B cell (primary cell): ENCODE measurements around the gene MYO1B. TPM values are rescaled to one million over a fixed set of nuclear protein-coding genes. Genes with fewer than 3 reads are reported as not detected.

Source experiments
- ATAC-seq: fragments of 200-7000 bp; cut with Tn5 transposase; one replicate; pipeline ENCODE4 v1.10.0; 2021; ENCODE audit warnings: low read depth, mild to moderate bottlenecking, moderate number of reproducible peaks, moderate library complexity
- CTCF ChIA-PET: fragments of 350-600 bp; sonication (Branson Sonifier 250); formaldehyde crosslinking; loops from one replicate; lab custom pipeline; 2021; ENCODE audit warnings: antibody characterized with exemption, inconsistent platforms; lab: Charles Lee
- POLR2A ChIA-PET: fragments of 350-600 bp; sonication (Branson Sonifier 250); formaldehyde crosslinking; loops from one replicate; lab custom pipeline; 2021; ENCODE audit warnings: antibody characterized with exemption; lab: Charles Lee
- DNase-seq: peaks from one replicate; pipeline ENCODE4 v3.0.0; 2013
- H2AFZ ChIP-seq: 2 replicates; pipeline ENCODE4 v1.6.1; 2012; ENCODE audit warnings: mild to moderate bottlenecking, low read depth, low read length; ENCODE audit not compliant: insufficient read depth, poor library complexity, severe bottlenecking
- H3K27ac ChIP-seq, 2 donors: 1 replicate in 1 of 2; 2 replicates in 1 of 2; pipeline ENCODE4 v1.5.1; 2012 to 2013; ENCODE audit warnings: low read length in 2 of 2, mild to moderate bottlenecking in 2 of 2, moderate library complexity in 1 of 2
- H3K27me3 ChIP-seq, 4 experiments: fragments of 200-600 bp in 1 of 4; sonication (generic) in 1 of 4; replicated peaks in 1 of 4; 1 replicate in 2 of 4; 2 replicates in 2 of 4; pipeline versions ENCODE4 v1.6.1 to v1.7.0; 2013 to 2016; ENCODE audit warnings: low read length in 3 of 4, mild to moderate bottlenecking in 2 of 4, mixed read lengths in 1 of 4, moderate library complexity in 1 of 4; ENCODE audit not compliant: insufficient read depth in 4 of 4, control insufficient read depth in 3 of 4; ENCODE audit errors: control extremely low read depth in 1 of 4
- H3K36me3 ChIP-seq, 2 experiments: replicated peaks in 1 of 2; 1 replicate in 1 of 2; 2 replicates in 1 of 2; pipeline versions ENCODE4 v1.6.1 to v1.7.1; 2013; ENCODE audit warnings: low read length in 1 of 2; ENCODE audit not compliant: insufficient read depth in 2 of 2, control insufficient read depth in 1 of 2; ENCODE audit errors: control extremely low read depth in 1 of 2, extremely low read depth in 1 of 2
- H3K4me1 ChIP-seq, 2 donors: fragments of 200-600 bp in 1 of 2; sonication (generic) in 1 of 2; 1 replicate in 1 of 2; 2 replicates in 1 of 2; pipeline versions ENCODE4 v1.5.1 to v1.6.1; 2013 to 2017; ENCODE audit warnings: low read length in 2 of 2; ENCODE audit not compliant: control insufficient read depth in 2 of 2, insufficient read depth in 2 of 2
- H3K4me2 ChIP-seq: replicated peaks from 2 replicates; pipeline ENCODE3; 2012; ENCODE audit warnings: mild to moderate bottlenecking, low read depth, low read length; ENCODE audit not compliant: poor library complexity, severe bottlenecking
- H3K4me3 ChIP-seq, 5 experiments: fragments of 200-600 bp in 1 of 5; sonication (generic) in 1 of 5; 1 replicate in 3 of 5; 2 replicates in 2 of 5; pipeline versions ENCODE4 v1.5.1 to v1.7.0; 2011 to 2016; ENCODE audit warnings: low read length in 4 of 5, mild to moderate bottlenecking in 4 of 5, low read depth in 2 of 5, control low read depth in 1 of 5, moderate library complexity in 1 of 5; ENCODE audit not compliant: insufficient read depth in 1 of 5; ENCODE audit errors: control extremely low read depth in 1 of 5, extremely low read depth in 1 of 5
- H3K79me2 ChIP-seq: fragments of 200-600 bp; sonication (generic); one replicate; pipeline ENCODE4 v1.6.0; 2016; ENCODE audit warnings: low read length; ENCODE audit not compliant: control insufficient read depth, insufficient read depth
- H3K9ac ChIP-seq: fragments of 200-600 bp; sonication (generic); 2 replicates; pipeline ENCODE4 v1.6.1; 2017; ENCODE audit warnings: mild to moderate bottlenecking, low read length, moderate library complexity
- H3K9me3 ChIP-seq, 3 donors: one replicate each; pipeline versions ENCODE4 v1.6.1 to v1.7.1; 2013; ENCODE audit warnings: low read length in 2 of 3; ENCODE audit not compliant: control insufficient read depth in 2 of 3, insufficient read depth in 1 of 3; ENCODE audit errors: control extremely low read depth in 1 of 3
- H4K20me1 ChIP-seq: 2 replicates; pipeline ENCODE4 v1.6.0; 2012; ENCODE audit warnings: mild to moderate bottlenecking, low read length; ENCODE audit not compliant: insufficient read depth, control insufficient read depth, poor library complexity, severe bottlenecking
- H3K27ac Mint-ChIP-seq: one replicate; pipeline ENCODE4 v1.8.0; 2021; ENCODE audit warnings: mixed read lengths
- H3K27me3 Mint-ChIP-seq: one replicate; pipeline ENCODE4 v1.8.0; 2021; ENCODE audit warnings: mixed read lengths
- H3K4me1 Mint-ChIP-seq: one replicate; pipeline ENCODE4 v1.8.0; 2021; ENCODE audit warnings: mixed read lengths
- H3K4me3 Mint-ChIP-seq: one replicate; pipeline ENCODE4 v1.8.0; 2021; ENCODE audit warnings: mixed read lengths
- H3K9me3 Mint-ChIP-seq: one replicate; pipeline ENCODE4 v1.8.0; 2022; ENCODE audit warnings: mixed read lengths; ENCODE audit not compliant: insufficient read depth
- EZH2 ChIP-seq: IDR thresholded peaks from 2 replicates; pipeline ENCODE4 v1.6.1; 2012; ENCODE audit warnings: borderline replicate concordance, low read depth, mild to moderate bottlenecking, moderate library complexity, low read length; ENCODE audit not compliant: insufficient read depth, poor library complexity, severe bottlenecking
- WGBS: methylation state at CpG from one replicate; pipeline ENCODE4 v1.1.5; 2013; ENCODE audit warnings: missing lambda C conversion rate; ENCODE audit not compliant: insufficient coverage; 5-methylcytosine and 5-hydroxymethylcytosine counted together
- intact Hi-C: fragments of 100-400 bp; cut with micrococcal nuclease; formaldehyde crosslinking; loops from one replicate; pipeline ENCODE4 v1.10.0; 2022
- polyA plus RNA-seq: library from polyadenylated mRNA; depleted of rRNA; stranded (reverse); fragments of >200 nt; gene quantifications from 2 replicates; pipeline ENCODE4 v1.2.3, GENCODE V29; 2012
- total RNA-seq, 2 donors: library from RNA; stranded (reverse); fragments of 120-200 nt in 1 of 2; gene quantifications; 1 replicate in 1 of 2; 2 replicates in 1 of 2; pipeline versions ENCODE4 v1.2.3 to v1.2.4, GENCODE V29; 2013 to 2022
- TF ChIP-seq, protein P1 (sequence below): fragments of 200-600 bp; IDR thresholded peaks from one replicate; pipeline ENCODE4 v1.8.0; 2022; ENCODE audit warnings: antibody characterized with exemption, mild to moderate bottlenecking

The MYO1B gene
- total and polyA plus RNA-seq, 2 donors (not counting 1 experiment from before 2014, with no cell fraction given): 0.67 to 4.4 TPM

GRCh38 chr2:191311156-191311555 lies 66.0 kb downstream of the MYO1B start:
- peaks cover 17 to 20% of the 10 kb centered on the region in 2 donors for H3K4me1 ChIP-seq
- intact Hi-C loops: no loop called here
- WGBS: no CpG with 5 or more reads among the region's 4 CpGs
- H3K27me3 Mint-ChIP-seq: no peaks in the 10 kb centered on the region
- POLR2A ChIA-PET: no interaction called here
- CTCF ChIA-PET: no interaction called here
- peaks cover 20% of the 10 kb centered on the region for H3K4me1 Mint-ChIP-seq
- H4K20me1 ChIP-seq: no peaks in the 10 kb centered on the region
- H3K79me2 ChIP-seq: no peaks in the 10 kb centered on the region
- H3K27me3 ChIP-seq: no peaks in the 10 kb centered on the region
- H2AFZ ChIP-seq: no peak overlapping the region
- DNase-seq (no peak), ATAC-seq (no peak)
- no peaks in the 10 kb centered on the region for H3K9me3 Mint-ChIP-seq
- no peak overlapping the region for H3K27ac ChIP-seq
- H3K4me2 ChIP-seq: no peak overlapping the region
- no peak overlapping the region for H3K4me3 ChIP-seq
- no peaks in the 10 kb centered on the region for H3K9me3 ChIP-seq
- H3K9ac ChIP-seq: no peak overlapping the region
- H3K36me3 ChIP-seq: no peaks in the 10 kb centered on the region
- no peak for TF ChIP-seq EZH2
- TF ChIP-seq, protein P1, sequence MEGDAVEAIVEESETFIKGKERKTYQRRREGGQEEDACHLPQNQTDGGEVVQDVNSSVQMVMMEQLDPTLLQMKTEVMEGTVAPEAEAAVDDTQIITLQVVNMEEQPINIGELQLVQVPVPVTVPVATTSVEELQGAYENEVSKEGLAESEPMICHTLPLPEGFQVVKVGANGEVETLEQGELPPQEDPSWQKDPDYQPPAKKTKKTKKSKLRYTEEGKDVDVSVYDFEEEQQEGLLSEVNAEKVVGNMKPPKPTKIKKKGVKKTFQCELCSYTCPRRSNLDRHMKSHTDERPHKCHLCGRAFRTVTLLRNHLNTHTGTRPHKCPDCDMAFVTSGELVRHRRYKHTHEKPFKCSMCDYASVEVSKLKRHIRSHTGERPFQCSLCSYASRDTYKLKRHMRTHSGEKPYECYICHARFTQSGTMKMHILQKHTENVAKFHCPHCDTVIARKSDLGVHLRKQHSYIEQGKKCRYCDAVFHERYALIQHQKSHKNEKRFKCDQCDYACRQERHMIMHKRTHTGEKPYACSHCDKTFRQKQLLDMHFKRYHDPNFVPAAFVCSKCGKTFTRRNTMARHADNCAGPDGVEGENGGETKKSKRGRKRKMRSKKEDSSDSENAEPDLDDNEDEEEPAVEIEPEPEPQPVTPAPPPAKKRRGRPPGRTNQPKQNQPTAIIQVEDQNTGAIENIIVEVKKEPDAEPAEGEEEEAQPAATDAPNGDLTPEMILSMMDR: no peak
- H3K4me3 Mint-ChIP-seq: no peak overlapping the region
- H3K27ac Mint-ChIP-seq: no peak overlapping the region

GRCh38 chr2:191311627-191312026 lies 66.4 kb downstream of the MYO1B start:
- ChIA-PET CTCF (no interaction called here), POLR2A (no interaction called here)
- DNase-seq (no peak), ATAC-seq (no peak)
- no peak overlapping the region for H3K4me3 ChIP-seq
- H3K79me2 ChIP-seq: peaks cover under 1% of the 10 kb centered on the region
- no peaks in the 10 kb centered on the region for H3K9me3 ChIP-seq
- H3K36me3 ChIP-seq: no peaks in the 10 kb centered on the region
- no peaks in the 10 kb centered on the region for H3K27me3 Mint-ChIP-seq
- peaks cover 21 to 24% of the 10 kb centered on the region in 2 donors for H3K4me1 ChIP-seq
- H3K27me3 ChIP-seq: no peaks in the 10 kb centered on the region
- no CpG with 5 or more reads among the region's 1 CpG for WGBS
- no peaks in the 10 kb centered on the region for H3K9me3 Mint-ChIP-seq
- H3K4me1 Mint-ChIP-seq: peaks cover 24% of the 10 kb centered on the region
- H3K27ac Mint-ChIP-seq: no peak overlapping the region
- no peak overlapping the region for H3K9ac ChIP-seq
- no peak overlapping the region for H2AFZ ChIP-seq
- H3K4me3 Mint-ChIP-seq: no peak overlapping the region
- intact Hi-C loops: no loop called here
- H4K20me1 ChIP-seq: no peaks in the 10 kb centered on the region
- no peak for TF ChIP-seq EZH2
- TF ChIP-seq, protein P1: no peak
- no peak overlapping the region for H3K27ac ChIP-seq
- H3K4me2 ChIP-seq: no peak overlapping the region
